ENCODE data around the gene SHOC2.

The SHOC2 gene

DNA sequence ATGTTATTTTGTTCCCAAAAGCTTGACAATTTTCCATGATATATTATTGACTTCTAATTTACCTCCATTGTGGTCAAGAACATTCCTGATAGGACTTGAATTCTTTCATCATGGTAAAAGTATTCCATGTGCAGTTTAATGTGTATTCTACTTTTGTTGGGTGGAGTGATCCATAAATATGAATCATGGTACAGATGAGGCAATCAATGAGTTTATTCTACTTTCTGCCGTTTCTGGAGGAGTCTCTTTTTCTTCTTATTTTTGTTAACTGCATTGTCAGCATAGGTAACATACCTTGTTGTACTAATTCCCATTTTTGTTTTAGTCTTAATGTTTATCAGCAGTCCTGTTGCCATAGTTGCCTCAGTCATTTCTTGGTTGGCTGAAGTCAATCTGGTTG is 69.6 kb downstream of the SHOC2 start:
- DNase-seq: no peak

DNA sequence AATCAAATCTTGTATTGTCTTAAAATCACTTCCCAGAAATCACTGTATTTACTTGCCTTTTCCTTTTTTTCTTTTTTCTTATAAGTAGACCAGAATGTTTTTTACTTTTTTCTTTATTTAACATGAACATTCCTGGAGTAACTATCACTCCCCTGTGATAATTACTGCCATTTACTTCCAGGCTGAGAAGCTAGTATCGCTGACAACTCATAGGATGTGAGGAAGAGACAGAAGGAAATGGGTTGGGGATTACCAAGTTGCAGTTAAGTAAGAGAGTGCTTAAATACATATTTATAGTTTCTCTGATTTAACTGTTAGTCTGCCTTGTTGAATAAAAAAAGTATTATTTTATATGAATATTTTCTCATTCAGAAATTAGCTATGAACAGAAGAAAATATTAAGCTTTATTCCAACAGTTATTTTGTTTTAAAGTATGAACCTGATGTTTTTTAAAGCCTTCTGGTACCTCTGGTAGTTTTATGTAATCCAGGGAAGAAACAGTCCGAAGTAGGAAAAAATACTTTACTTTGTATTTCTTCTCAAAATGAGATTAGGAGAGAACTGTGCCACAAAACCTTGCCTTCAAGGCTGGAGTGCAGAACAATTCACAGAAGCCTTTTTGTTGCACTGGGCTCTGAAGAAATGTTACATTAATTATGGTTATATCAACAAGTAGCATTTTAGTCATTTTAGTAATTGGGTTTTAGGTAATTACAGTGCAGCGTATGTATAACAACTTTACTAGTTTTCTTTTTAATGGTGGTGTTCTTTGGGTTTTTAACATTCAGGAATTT is 72.8 kb downstream of the SHOC2 start:
- no peak for DNase-seq

GRCh38 chr10:110993024-110993693 is 73.8 kb downstream of the SHOC2 start:
- no peak for DNase-seq

- DNase-seq: no peak
Observed at GRCh38 chr10:110994406-110995086, 75.1 kb downstream of the SHOC2 start.

DNA sequence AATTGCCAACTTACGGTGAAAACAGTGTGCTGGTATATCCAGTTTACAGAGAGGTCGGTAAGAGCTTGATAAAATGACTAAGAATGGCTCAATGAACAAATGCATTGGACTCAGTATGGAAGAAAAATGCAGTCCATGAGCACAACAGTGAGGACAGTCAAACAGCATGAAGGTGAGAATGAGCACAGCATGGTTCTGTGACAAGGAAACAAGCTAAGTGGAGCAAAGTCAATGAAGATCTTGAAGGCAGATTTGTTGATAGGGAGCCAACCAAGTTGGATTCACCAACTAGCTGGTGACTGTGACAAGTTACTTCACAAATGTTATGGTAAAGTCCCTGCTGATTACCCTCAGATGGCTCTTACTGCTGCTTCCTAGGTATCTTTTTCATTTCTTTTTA is 75.9 kb downstream of the SHOC2 start:
- DNase-seq: no peak

DNA sequence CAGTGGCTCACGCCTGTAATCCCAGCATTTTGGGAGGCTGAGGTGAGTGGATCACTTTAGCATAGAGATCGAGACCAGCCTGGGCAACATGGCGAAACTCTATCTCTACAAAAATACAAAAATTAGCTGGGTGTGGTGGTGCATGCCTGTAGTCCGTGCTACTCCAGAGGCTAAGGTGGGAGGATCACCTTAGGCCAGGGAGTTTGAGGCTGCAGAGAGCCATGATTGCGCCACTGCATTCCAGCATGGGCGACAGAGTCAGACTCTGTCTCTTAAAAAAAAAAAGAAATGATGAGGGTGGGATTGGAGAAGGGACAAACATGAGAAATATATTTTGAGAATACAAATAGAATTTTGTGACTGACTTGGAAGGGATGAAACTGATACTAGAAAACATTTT is 76.9 kb downstream of the SHOC2 start:
- DNase-seq: no peak

DNA sequence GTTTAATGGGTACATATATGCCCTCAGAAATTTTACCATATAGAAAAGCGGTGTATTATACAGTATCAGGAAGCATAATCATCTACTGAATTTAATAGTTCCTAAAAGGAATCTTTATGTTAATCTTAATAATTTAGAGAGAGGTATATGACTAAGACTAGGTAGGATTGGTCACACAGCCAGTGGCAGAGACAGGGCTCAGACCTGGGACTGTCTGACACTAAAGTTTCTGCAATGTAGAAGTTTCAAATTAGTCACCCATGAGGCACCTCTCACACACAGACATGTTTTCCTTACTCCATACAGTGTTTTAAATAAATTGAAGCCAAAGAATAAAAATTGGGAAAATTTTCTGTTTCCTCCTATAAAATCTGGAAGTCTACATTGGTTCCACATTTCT is 84.6 kb downstream of the SHOC2 start:
- no peak for DNase-seq

- DNase-seq: no peak
Observed at GRCh38 chr10:111007486-111007885, 88.1 kb downstream of the SHOC2 start.

- no peak for DNase-seq
Observed at GRCh38 chr10:111015181-111015580, 95.8 kb downstream of the SHOC2 start.

GRCh38 chr10:111017098-111017497 is 97.7 kb downstream of the SHOC2 start:
- no peak for DNase-seq

- DNase-seq: no peak
Observed at GRCh38 chr10:111018021-111018420, 98.6 kb downstream of the SHOC2 start.

GRCh38 chr10:111023060-111023459 is 103.7 kb downstream of the SHOC2 start:
- no peak for DNase-seq

DNA sequence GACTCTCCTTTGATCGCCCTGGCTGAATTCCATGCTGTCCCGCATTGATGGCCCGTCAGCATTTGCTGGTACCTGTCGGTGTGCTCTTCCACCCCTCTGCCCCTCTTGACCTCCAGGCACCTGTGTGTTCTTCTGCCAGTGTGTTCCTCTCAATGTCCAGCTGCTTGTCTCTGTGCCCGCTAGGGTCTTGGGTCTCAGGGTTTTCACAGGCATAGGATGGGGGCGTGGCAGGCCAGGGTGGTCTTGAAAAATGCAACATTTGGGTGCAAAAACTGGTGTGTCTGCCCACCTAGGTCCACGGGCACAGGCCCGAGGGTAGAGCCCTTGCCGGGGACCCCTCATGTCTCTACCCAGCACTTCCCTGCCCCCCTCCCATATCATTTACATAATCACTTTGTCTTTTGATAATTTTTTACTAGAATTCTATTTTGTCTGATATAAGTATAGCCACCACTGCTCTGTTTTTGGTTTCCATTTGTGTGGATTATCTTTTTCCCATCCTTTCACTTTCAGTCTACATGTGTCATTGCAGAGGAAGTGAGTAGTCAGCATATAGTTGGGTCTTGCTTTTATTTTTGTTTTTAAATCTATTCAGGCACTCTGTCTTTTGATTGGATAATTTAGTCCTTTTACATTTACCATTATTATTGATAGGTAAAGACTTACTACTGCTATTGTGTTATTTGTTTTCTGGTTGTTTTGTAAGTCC is 110.8 kb downstream of the SHOC2 start:
- no peak for DNase-seq

DNA sequence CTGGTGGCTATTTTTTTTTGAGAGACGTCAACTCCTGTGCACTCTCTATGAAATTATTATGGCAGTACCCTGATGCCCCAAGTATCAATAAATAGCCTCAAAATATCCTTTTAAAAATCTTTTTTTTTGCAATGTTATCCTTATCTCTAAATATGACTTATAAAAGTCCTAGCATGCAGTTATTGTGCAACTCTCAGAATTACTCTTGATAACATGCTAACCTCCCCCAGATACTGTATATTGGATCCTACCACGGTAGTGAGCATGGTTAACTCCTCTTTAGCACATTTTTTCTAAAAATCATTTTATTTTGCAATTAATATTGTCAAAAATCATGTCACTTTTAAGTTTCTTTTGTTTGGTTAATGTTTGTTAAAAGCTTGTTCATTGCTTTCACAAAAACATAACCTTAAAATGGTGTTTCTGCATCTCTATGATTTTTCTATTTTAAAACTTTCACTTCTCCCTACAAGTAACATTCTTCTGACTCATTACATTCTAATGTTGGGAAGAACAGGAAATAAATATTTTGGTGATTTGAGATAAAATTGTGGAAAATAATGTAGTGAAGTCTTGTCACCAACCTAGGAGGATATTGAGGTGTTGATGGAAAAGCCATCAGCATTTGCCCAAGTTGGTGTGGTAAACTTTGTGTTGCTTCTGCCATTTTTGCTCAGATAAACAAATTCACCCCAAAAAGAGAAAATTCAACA is 115.3 kb downstream of the SHOC2 start:
- no peak for DNase-seq

GRCh38 chr10:111035542-111035941 is 116.1 kb downstream of the SHOC2 start:
- DNase-seq: no peak

DNA sequence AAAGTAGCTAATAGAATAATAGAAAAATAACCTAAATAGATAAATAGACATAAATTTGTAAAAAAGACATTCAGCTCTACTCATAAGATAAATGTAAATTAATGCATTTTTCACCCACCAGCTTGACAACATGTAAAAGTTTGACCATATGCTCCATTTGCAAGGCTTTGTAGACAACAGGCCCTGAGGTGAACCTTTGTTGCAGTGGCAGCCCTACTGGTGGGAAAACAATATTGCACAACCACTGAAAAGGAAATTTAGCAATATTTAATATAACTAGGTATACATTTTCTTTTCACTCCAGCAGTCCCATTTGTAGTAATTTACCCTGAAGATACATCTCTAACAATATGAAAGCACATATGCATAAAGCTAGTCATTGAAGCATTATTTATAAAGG is 118.5 kb downstream of the SHOC2 start:
- DNase-seq: no peak

GRCh38 chr10:111039522-111039921 is 120.1 kb downstream of the SHOC2 start:
- no peak for DNase-seq

DNA sequence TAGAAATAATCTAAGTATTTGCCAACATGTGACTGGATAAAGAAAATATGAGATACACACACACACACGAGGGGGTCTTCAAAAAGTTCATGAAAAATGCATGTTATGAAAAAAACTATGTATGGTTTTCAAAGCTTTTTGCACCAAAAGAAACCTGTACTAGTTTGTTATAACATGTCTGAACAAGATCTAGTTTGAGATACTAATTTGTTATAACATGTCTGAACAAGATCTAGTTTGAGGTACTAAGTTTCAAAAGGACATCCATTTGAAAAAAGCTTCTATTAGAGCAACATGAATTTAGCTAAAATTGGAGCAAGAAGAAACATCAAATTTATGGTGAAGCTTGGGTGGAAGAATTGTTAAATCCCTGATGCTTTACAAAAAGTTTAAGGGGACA is 137.6 kb downstream of the SHOC2 start:
- DNase-seq: no peak
